ENCODE data around the gene BMP7.

GRCh38 chr20:57244627-57245214, 21.7 kb downstream of the BMP7 start:
- no peak for TF ChIP-seq CTCF (conservative IDR thresholded peaks at IDR 0.05; ENCODE audit: low read depth, low read length)
- TF ChIP-seq EZH2 (IDR thresholded peaks at IDR 0.05; ENCODE audit: borderline replicate concordance, low read depth, low read length, poor library complexity, severe bottlenecking), result no peak

All from A673 (cell line).